ENCODE data around the gene PTGFRN. TPM values are rescaled to one million over a fixed set of nuclear protein-coding genes. Genes with fewer than 3 reads are reported as not detected.

PTGFRN gene
- total and polyA plus RNA-seq, 9 donors, result 22.9 to 106 (median 65.8) TPM

DNA sequence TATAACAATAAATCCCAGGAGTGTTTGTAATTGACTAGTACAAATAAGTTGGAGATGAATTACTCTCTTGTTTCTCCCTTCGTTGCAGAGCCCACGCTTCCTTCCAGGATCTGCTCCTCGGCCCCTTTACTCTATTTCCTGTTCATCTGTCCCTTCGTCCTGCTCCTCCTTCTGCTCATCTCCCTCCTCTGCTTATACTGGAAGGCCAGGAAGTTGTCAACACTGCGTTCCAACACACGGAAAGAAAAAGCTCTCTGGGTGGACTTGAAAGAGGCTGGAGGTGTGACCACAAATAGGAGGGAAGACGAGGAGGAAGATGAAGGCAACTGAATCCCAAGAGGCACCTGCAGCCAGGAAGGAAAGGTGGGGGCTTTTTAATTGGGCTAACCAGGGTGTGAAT is 124.1 kb downstream of the PTGFRN start:
- no peak overlapping the region for H3K27ac ChIP-seq
- 55 to 65% (median 63%) methylated on average over 7 of the region's 7 CpGs for WGBS, 3 donors
- intact Hi-C loops (cut with DNase I), result no loop called here

DNA sequence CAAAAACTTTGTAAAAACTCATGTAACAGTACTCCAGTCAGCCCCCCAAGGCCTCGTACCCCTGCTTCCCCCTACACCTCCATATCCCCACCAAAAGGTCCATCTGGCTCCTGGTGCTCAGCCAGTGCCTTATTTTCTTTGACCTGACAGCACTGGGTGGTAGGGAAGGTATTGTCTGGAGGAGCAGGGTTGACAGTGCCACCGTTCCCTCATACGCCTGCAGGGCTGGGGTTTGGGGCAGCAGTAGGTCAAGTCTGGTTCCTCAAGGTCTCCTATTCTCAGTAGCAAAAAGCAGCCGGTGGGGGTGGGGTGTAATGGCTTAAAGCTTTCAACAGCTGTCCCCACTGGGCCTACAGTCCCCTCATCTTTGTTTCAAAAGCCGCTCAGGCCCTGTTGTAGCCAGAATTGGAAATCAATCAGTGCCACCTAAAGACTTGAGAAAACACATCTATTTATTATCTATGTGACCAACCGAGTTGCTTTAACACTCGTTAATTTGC is 125.1 kb downstream of the PTGFRN start:
- H3K9me3 ChIP-seq, result no peaks in the 10 kb centered on the region
- H3K4me1 ChIP-seq (ENCODE audit: insufficient read depth), result no peaks in the 10 kb centered on the region
- H3K27me3 ChIP-seq, result no peaks in the 10 kb centered on the region
- 88 to 93% (median 91%) methylated on average over 7 of the region's 7 CpGs for WGBS, 3 donors
- intact Hi-C loops (cut with DNase I), result no loop called here
- no peak for TF ChIP-seq EP300 (IDR thresholded peaks at IDR 0.05)
- no peak for TF ChIP-seq POLR2A (IDR thresholded peaks at IDR 0.05)
- TF ChIP-seq, protein P1, sequence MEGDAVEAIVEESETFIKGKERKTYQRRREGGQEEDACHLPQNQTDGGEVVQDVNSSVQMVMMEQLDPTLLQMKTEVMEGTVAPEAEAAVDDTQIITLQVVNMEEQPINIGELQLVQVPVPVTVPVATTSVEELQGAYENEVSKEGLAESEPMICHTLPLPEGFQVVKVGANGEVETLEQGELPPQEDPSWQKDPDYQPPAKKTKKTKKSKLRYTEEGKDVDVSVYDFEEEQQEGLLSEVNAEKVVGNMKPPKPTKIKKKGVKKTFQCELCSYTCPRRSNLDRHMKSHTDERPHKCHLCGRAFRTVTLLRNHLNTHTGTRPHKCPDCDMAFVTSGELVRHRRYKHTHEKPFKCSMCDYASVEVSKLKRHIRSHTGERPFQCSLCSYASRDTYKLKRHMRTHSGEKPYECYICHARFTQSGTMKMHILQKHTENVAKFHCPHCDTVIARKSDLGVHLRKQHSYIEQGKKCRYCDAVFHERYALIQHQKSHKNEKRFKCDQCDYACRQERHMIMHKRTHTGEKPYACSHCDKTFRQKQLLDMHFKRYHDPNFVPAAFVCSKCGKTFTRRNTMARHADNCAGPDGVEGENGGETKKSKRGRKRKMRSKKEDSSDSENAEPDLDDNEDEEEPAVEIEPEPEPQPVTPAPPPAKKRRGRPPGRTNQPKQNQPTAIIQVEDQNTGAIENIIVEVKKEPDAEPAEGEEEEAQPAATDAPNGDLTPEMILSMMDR (IDR thresholded peaks at IDR 0.05), result no peak
- H3K27ac ChIP-seq, result no peak overlapping the region
- DNase-seq, result no peak
- no peaks in the 10 kb centered on the region for H3K36me3 ChIP-seq
- no peak overlapping the region for H3K4me3 ChIP-seq

More for the DNA sequence above, 124.1 kb downstream of the PTGFRN start:
- TF ChIP-seq EP300 (IDR thresholded peaks at IDR 0.05), result no peak
- no peak for TF ChIP-seq POLR2A (IDR thresholded peaks at IDR 0.05)
- H3K27me3 ChIP-seq, result no peaks in the 10 kb centered on the region
- H3K4me1 ChIP-seq (ENCODE audit: insufficient read depth), result no peaks in the 10 kb centered on the region
- DNase-seq, result no peak
- no peak overlapping the region for H3K4me3 ChIP-seq
- H3K9me3 ChIP-seq, result no peaks in the 10 kb centered on the region
- H3K36me3 ChIP-seq, result no peaks in the 10 kb centered on the region

DNA sequence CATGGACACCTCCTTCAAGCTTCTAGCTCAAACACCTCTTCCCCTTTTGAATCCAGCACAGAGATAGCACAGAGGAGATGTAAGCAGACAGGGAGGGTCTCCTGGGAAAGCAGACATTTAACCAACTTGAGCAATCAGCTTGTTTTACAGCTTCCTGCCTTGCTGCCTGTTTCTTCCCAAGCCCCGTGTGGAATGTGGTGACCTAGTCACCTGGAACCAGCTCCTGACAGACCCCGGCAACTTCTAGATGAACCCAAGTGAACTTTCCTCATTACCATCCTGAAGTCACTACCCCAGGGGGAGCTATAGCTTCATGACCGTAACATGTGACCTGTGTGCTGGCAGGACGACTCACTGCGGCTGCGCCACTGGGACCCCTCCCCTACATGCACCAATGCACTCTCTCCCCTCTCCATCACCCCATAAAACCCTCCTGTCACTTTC is 126.3 kb downstream of the PTGFRN start:
- 71 to 81% (median 71%) methylated on average over 6 of the region's 6 CpGs for WGBS, 3 donors
- intact Hi-C loops (cut with DNase I), result no loop called here
- H3K4me1 ChIP-seq (ENCODE audit: insufficient read depth), result no peaks in the 10 kb centered on the region
- H3K36me3 ChIP-seq, result no peaks in the 10 kb centered on the region
- H3K27ac ChIP-seq, result no peak overlapping the region
- no peak overlapping the region for H3K4me3 ChIP-seq
- DNase-seq, result no peak
- no peaks in the 10 kb centered on the region for H3K9me3 ChIP-seq
- no peaks in the 10 kb centered on the region for H3K27me3 ChIP-seq
- TF ChIP-seq, protein P1 (IDR thresholded peaks at IDR 0.05), result no peak
- TF ChIP-seq EP300 (IDR thresholded peaks at IDR 0.05), result no peak
- no peak for TF ChIP-seq POLR2A (IDR thresholded peaks at IDR 0.05)

DNA sequence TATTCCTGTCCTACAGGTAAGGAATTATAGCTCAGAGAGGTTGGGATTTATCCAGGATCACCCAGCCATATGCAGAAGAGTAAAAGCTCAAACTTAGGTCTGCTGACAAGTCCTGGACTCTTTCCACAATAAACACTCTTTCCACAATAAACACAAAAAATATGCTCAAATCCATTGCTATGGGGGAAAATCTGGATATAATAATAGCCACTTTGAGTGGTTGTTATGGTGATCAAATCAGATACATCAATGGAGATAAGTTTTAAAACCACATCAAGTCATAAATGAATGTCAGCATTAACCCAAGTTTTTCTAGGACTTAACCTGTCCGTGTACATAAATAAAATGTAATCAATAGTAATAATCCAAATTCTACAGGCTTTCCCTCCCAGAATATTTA is 128.1 kb downstream of the PTGFRN start:
- Histone ChIP-seq H3K36me3 (no peaks in the 10 kb centered on the region), H3K27ac (no peak overlapping the region), H3K9me3 (no peaks in the 10 kb centered on the region), H3K4me3 (no peak overlapping the region), H3K27me3 (no peaks in the 10 kb centered on the region), H3K4me1 (ENCODE audit: insufficient read depth) (no peaks in the 10 kb centered on the region)
- DNase-seq, result no peak
- TF ChIP-seq, protein P1 (IDR thresholded peaks at IDR 0.05), result no peak
- TF ChIP-seq EP300 (IDR thresholded peaks at IDR 0.05) (no peak), POLR2A (IDR thresholded peaks at IDR 0.05) (no peak)
- intact Hi-C loops (cut with DNase I), result loop anchor here in 1 of 4 donors (1.0 kb wide), 1 partner anchor 39 kb away; no protein-coding TSS in a partner anchor
- 43 to 85% (median 82%) methylated on average over 1 of the region's 1 CpG for WGBS, 3 donors

DNA sequence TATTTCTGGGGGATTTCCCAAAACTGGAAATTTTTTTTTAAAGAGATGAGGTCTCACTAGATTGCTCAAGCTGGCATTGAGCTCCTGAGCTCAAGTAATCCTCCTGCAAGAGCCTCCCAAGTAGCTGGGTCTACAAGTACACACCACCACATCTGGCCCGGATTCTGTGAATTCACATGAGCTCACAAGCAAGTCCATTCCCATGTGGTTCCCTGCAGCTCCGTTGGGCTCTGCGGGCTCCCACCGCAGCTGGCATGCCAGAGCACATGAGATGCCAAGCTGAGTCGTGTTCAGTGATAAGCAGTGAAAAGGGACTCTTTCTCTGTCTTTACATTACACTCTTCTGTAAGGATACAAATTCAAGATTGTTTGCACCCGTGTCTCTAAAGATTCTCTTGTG is 128.5 kb downstream of the PTGFRN start:
- DNase-seq, result no peak
- H3K27me3 ChIP-seq, result no peaks in the 10 kb centered on the region
- H3K27ac ChIP-seq, result no peak overlapping the region
- no peak overlapping the region for H3K4me3 ChIP-seq
- no peaks in the 10 kb centered on the region for H3K9me3 ChIP-seq
- WGBS, 3 donors, result 84 to 92% (median 89%) methylated on average over 6 of the region's 6 CpGs
- intact Hi-C loops (cut with DNase I), result loop anchor here in 1 of 4 donors (1.0 kb wide), 1 partner anchor 39 kb away; no protein-coding TSS in a partner anchor
- H3K36me3 ChIP-seq, result no peaks in the 10 kb centered on the region
- no peaks in the 10 kb centered on the region for H3K4me1 ChIP-seq (ENCODE audit: insufficient read depth)
- TF ChIP-seq EP300 (IDR thresholded peaks at IDR 0.05), result no peak
- no peak for TF ChIP-seq POLR2A (IDR thresholded peaks at IDR 0.05)
- TF ChIP-seq, protein P1 (IDR thresholded peaks at IDR 0.05), result no peak
